Gastroesophageal sphincter (tissue), 3 donors: ENCODE data around the gene AMHR2.

Experiments used
- EP300 ChIP-seq: sonication (generic); formaldehyde crosslinking; IDR thresholded peaks from one replicate; pipeline ENCODE4 v1.6.1; 2017; ENCODE audit warnings: antibody characterized with exemption, mild to moderate bottlenecking
- POLR2A ChIP-seq, 2 donors: fragments of 450-650 bp; IDR thresholded peaks; one replicate each; pipeline ENCODE4 v1.6.1; 2017; ENCODE audit warnings: antibody characterized with exemption in 2 of 2, mild to moderate bottlenecking in 2 of 2, moderate library complexity in 1 of 2
- TF ChIP-seq, protein P1 (sequence below), 4 experiments: fragments of 200-600 bp in 2 of 4; fragments of 450-650 bp in 2 of 4; sonication (generic) in 1 of 4; IDR thresholded peaks; one replicate each; pipeline ENCODE4 v1.5.1; 2017 to 2019; ENCODE audit warnings: antibody characterized with exemption in 4 of 4, mild to moderate bottlenecking in 2 of 4, moderate library complexity in 2 of 4

DNA sequence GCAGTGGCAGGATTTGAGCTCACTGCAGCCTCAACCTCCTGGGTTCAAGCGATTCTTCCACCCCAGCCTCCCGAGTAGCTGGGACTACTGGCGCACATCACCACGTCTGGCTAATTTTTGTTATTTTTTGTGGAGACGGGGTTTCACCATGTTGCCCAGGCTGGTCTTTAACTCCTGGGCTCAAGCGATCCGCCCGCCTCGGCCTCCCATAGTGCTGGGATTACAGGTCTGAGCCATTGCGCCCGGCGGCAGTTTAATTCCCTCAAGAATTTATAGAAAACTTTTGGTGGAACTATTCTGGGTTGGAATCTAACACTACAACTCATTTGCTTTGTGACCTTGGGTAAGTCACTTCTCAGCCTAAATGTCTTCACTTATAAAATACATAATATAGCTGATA, 45.4 kb upstream of the AMHR2 start:
- TF ChIP-seq POLR2A (IDR thresholded peaks at IDR 0.05): no peak
- TF ChIP-seq, protein P1, sequence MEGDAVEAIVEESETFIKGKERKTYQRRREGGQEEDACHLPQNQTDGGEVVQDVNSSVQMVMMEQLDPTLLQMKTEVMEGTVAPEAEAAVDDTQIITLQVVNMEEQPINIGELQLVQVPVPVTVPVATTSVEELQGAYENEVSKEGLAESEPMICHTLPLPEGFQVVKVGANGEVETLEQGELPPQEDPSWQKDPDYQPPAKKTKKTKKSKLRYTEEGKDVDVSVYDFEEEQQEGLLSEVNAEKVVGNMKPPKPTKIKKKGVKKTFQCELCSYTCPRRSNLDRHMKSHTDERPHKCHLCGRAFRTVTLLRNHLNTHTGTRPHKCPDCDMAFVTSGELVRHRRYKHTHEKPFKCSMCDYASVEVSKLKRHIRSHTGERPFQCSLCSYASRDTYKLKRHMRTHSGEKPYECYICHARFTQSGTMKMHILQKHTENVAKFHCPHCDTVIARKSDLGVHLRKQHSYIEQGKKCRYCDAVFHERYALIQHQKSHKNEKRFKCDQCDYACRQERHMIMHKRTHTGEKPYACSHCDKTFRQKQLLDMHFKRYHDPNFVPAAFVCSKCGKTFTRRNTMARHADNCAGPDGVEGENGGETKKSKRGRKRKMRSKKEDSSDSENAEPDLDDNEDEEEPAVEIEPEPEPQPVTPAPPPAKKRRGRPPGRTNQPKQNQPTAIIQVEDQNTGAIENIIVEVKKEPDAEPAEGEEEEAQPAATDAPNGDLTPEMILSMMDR (IDR thresholded peaks at IDR 0.05): no peak
- no peak for TF ChIP-seq EP300
